NK-92 (cell line): ENCODE measurements around the gene CYYR1.

Experiments
- DNase-seq: peaks from one replicate; lab custom pipeline; 2025; ENCODE audit not compliant: unreplicated experiment; lab: John Stamatoyannopoulos, UW

CYYR1 gene

GRCh38 chr21:26554365-26554764 is 18.7 kb downstream of the CYYR1 start:
- DNase-seq: no peak

GRCh38 chr21:26553898-26554297 is 19.2 kb downstream of the CYYR1 start:
- no peak for DNase-seq

- no peak for DNase-seq
Observed at GRCh38 chr21:26550326-26550725, 22.8 kb downstream of the CYYR1 start.

GRCh38 chr21:26546446-26547097 is 26.5 kb downstream of the CYYR1 start:
- no peak for DNase-seq

GRCh38 chr21:26544201-26544775 is 28.8 kb downstream of the CYYR1 start:
- no peak for DNase-seq

- DNase-seq: no peak
Observed at GRCh38 chr21:26540651-26541050, 32.4 kb downstream of the CYYR1 start.

- no peak for DNase-seq
Observed at GRCh38 chr21:26539566-26539965, 33.5 kb downstream of the CYYR1 start.

- no peak for DNase-seq
Observed at GRCh38 chr21:26534517-26534916, 38.6 kb downstream of the CYYR1 start.

GRCh38 chr21:26532208-26532607 is 40.9 kb downstream of the CYYR1 start:
- no peak for DNase-seq

- no peak for DNase-seq
Observed at GRCh38 chr21:26529526-26529925, 43.6 kb downstream of the CYYR1 start.

GRCh38 chr21:26528882-26529281 is 44.2 kb downstream of the CYYR1 start:
- no peak for DNase-seq

GRCh38 chr21:26522704-26523103 is 50.4 kb downstream of the CYYR1 start:
- DNase-seq: no peak

GRCh38 chr21:26519142-26519541 is 53.9 kb downstream of the CYYR1 start:
- DNase-seq: no peak

GRCh38 chr21:26515257-26515656 is 57.8 kb downstream of the CYYR1 start:
- DNase-seq: no peak

- DNase-seq: no peak
Observed at GRCh38 chr21:26513212-26513611, 59.9 kb downstream of the CYYR1 start.

- no peak for DNase-seq
Observed at GRCh38 chr21:26512664-26513063, 60.4 kb downstream of the CYYR1 start.

GRCh38 chr21:26508903-26509302 is 64.2 kb downstream of the CYYR1 start:
- DNase-seq: no peak

GRCh38 chr21:26506956-26507355 is 66.1 kb downstream of the CYYR1 start:
- no peak for DNase-seq

- no peak for DNase-seq
Observed at GRCh38 chr21:26505211-26505610, 67.9 kb downstream of the CYYR1 start.

GRCh38 chr21:26503414-26503813 is 69.7 kb downstream of the CYYR1 start:
- no peak for DNase-seq

GRCh38 chr21:26501495-26502021 is 71.5 kb downstream of the CYYR1 start:
- DNase-seq: no peak

- no peak for DNase-seq
Observed at GRCh38 chr21:26499495-26499894, 73.6 kb downstream of the CYYR1 start.
